Limb (tissue), 2 donors: ENCODE measurements around the gene PON2.

Experiments
- DNase-seq, 2 donors: peaks; one replicate each; pipeline ENCODE4 v3.0.0-alpha.2; 2016; ENCODE audit errors: extremely low spot score in 2 of 2

PON2 gene

DNA sequence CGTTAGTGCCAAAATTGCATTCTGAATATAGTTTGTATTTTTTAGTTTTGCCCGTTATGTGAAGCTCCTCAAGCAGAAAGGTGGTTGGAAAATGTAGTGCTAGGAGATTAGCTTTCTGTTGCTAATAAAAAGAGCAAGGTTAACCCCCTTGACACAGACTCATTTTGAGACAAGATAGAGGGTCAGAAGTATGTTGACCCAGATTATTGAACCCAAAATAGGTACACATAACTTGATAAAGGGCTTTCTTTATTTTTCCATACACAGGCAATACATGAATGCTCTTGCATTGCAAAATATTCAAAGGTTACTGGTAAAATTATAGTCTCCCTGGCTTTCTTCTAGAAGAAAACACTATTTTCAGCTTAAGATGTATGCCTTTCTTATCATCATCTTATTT is 10.0 kb upstream of the PON2 start:
- no peak for DNase-seq

DNA sequence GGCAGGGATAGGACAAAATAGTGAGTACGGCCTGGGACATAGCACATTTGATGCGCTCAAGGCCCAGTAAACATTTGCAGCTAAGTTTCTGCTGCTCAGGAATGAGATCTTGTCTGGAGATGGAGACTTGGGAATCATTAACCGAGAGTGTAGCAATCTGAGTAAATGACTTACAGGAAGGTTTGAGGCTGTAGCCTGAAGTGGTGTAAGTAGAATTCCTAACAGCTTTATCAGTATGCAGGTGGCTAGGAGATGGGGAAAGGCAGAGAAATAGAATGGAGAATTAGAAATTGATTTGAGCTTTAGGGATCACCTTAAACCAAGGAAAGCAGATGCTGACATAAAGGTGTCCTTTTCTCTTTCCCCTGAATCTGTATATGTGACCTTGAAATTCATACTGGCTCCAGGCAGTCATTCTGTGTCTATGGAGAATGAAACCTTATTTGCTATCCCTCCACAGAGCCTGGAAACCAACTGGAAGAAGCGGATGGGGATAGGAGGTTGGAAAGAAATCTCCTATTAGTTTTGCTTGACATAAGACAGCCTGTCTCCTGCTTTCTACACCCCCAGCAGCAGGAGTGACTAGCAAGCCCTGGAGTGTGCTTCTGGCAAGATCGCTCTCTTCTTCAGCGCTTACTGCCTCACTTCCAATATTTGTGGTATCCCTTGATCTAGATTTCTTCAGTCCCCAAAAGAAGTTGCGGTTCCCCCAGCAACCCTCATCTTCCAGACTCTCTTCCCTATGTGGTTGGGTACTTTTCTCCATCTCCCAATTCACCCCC is 6.4 kb upstream of the PON2 start:
- DNase-seq: no peak

DNA sequence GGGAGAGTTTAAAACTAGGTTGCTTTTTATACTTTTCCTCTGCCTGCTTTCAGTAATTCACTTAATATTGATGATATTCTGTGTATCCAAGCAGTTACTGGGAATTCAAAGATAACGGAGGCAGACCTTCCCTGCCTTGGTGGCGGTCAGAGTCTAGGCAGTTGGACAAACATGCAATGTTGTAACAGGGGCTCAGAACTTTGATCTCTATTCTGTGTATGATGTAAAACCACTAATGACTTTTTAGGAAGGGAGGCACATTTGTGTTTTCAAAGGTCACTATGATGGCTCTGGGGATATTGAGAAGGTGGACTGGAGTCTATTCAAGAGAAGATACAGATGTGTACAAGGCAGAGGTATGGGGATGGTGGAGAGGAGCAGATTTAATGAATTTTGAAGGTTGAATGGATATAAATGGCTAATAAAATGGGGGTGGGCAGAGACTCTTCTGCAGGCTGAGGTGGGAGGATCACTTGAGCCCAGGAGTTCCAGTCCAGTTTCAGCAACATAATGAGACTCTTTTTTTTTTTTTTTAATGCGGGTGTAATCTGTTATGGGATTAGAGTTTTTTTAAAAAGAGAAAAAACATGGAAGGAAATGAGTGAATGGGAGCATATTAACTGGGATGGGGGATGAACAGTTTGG is 5.7 kb upstream of the PON2 start:
- no peak for DNase-seq

DNA sequence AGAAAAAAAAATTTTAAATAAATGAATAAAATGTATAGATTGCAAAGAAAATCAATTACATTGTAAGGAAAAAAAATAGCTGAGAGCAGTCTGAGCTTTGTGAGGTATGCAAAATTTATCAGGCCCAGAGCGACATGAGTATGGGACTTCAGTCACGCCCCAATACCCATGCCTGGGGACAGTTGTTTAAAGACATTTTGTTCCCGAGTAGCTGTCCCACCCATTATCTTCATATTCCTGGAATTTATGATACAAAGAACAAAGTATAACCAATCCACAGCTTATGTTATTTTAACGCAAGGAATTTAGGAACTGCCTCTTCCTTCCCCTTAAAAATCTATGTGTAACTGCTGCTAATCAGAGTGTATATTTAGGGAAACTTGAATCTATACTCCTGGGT is 1.6 kb upstream of the PON2 start:
- no peak for DNase-seq

DNA sequence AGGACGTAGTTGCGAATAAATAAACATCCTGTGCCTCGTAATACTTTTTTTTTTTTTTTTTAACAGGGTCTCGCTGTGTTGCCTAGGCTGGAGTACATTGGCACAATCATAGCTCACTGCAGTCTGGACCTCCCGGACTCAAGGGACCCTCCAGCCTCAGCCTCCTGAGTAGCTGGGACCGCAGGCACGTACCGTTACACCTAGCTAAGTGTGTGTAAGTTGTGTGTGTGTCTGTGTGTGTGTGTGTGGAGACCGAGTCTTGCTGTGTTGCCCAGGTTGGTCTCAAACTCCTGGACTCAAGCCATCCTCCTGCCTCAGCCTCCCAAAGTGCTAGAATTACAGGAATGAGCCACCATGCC is 573 bp upstream of the PON2 start:
- no peak for DNase-seq

DNA sequence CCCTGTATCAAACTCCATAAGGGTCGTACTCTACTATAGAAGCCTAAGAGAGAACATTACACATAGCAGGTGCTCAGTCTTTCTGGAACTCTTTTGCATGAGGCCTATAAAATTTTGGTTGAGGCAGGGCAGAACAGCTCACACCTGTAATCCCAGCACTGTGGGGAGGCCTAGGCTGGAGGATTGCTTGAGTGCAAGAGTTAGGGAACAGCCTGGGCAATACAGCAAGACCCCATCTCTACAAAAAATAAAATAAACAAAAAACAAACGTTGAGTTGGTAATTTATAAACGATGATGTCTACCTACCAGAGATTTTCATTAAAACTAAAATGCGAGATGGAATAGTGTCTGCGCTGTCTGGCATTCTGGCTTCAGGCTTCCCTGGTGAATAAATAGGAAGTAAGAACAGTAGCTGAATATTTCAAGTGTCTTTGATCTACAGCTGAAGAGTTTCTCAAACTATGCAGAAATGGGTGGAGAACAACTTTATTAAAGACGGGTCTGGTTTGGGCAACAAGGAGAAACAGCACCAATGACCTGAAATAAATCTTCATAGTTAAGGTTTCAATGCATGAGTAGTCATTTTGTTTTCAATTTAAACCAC is 774 bp downstream of the PON2 start:
- no peak for DNase-seq

DNA sequence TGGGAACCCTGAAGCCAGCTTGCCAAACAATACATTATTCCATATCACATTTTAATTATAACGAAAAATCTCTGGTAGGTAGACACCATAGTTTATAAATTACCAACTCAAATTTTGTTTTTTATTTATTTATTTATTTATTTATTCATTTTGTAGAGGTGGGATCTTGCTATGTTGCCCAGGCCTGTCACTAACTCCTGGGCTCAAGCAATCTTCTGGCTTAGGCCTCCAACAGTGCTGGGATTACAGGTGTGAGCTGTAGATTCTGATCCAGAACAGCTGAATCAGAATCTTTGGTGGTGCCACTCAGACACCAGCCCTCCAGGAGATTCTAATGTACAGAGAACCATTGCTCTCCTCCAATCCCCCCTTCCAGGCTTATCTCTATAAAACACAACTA is 1.7 kb downstream of the PON2 start:
- no peak for DNase-seq

DNA sequence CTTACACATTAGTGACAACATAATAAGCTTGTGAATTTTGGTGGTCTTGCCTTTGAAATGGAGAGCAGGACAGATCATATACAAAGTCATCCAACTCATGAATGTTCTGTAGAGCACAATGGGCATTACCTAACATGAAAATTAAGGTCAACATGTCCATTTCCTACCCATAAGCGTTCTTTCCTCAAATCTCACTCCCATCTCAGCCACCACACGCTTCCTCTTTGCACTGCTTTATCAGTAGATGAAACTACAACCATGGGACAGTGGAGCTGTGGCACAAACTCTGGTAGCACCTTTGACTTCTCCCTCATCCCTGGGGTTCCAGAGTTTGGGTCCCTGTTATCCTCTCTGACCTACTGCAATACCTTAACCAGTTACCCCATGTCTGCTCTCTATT is 2.2 kb downstream of the PON2 start:
- no peak for DNase-seq

DNA sequence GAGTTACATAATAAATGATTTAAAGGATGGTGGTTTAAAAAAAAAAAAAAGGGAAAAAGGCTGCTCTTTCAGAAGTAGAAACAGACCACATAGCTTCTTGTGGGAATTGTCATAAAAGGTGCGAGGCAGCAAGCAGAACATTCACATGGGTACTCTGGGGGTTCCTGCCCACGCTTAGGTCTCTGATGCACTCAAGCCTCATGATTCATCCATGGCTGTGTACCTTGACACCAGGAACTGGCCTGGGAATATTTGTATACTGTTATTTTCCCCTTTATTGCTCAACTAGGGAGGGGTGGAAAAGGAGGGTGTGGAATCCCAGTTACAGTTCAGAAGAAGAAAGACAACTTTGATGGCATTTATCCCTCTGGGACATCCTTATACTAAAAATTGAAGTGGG is 4.0 kb downstream of the PON2 start:
- no peak for DNase-seq

DNA sequence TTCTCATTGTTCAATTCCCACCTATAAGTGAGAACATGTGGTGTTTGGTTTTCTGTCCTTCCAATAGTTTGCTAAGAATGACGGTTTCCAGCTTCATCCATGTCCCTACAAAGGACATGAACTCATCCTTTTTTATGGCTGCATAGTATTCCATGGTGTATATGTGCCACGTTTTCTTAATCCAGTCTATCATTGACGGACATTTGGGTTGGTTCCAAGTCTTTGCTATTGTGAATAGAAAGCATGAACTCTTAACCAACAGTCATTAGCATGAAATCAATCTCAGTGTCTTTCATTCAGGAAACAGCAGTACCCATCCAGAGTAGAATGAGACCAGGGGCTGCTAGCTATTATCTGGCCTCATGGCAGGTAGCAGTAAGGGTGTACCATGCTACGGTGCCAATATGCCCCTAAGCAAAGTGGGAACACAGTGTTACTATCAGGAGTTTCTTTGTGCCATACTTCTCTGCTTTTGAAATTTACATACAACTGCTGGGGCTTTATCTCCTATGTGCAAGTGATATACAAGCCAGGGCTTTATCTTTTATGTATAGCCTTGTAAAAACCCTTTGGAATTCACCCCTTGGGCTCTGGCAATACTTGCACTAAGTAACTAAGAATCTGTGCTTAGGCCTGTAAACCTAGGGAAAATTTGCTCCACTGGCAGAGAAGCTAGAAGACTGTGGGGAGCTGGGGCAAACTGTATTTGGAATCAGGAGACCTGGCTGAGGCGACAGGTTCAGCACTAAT is 5.4 kb downstream of the PON2 start:
- DNase-seq: no peak

DNA sequence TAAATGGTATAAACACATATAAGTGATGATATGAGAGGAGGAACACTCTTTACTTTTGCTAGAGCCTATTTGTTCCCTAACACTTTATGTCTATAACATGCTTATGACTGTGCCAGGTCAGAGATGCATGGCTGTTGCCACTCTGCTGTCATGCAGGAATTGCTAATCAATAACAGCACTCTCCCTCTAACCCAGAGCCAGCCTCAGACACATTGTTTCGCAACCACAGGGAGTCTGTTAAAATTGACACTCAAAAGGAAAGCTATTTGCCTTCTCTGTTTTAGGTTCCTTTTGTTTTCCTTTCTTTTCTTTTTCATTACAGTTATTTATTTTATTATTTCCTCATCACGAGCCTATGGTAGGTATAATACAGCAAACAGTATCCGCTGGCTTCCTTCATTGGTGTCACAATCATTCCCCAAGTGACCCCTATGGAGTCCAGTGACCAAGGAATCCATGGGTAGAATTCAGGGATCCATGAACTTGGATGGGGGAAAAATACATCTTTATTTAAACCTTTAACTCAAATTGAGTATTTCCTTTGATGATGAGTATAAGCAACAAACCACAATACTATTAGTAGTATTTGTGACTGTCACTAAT is 6.8 kb downstream of the PON2 start:
- DNase-seq: no peak

DNA sequence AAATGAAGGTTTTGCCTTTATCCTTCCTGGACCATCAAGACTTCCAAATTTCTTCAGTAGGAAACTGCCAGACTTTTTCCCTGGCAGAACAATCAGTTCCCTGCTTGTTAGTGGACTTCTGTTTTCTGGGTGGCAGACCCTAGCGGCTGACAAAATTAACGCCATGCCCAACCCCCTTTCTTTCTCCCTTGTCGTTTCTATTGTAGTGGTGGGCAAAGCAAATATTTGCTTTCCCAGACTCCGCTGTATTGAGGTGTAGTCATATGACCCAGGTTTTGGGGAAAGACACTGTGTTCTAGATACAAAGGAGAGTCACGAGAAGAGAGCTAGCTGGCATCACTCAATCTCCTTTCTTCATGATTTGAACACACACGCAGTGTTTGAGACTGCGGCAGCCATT is 7.7 kb downstream of the PON2 start:
- DNase-seq: no peak

DNA sequence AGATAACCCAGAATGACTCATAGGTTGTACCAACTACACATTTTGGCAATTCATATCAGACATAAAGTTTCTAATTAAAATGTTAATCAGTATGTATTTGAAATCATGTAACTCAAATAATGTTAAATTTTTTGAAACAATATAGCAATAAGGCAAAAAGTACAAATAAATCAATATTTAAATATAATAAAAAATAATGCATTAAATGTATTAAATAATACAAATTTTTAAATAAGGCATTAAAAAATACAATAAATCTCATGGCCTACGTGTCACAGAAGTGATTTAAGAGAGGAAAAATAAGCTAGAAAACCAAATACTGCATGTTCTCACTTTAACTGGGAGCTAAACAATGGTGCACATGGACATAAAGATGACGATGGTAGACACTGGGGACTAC is 9.1 kb downstream of the PON2 start:
- no peak for DNase-seq

DNA sequence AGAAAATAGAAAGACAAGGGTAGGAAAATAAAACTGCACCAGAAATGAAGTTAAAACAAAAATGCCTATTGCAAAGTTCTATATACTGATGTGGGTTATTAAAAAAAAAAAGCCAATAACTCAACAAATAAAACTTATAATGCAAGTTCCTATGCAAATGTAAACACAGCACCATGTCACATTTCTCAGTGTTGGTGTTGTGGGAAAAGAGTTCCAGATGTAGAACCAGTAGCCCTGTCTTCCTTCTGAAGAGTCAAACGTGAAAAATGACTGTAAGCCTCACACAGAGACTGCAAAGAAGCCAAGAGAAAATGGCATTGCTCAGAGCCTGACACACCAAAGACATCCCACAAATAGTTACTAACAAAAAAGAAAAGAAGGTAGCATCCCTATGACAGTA is 10.1 kb downstream of the PON2 start:
- DNase-seq: no peak

DNA sequence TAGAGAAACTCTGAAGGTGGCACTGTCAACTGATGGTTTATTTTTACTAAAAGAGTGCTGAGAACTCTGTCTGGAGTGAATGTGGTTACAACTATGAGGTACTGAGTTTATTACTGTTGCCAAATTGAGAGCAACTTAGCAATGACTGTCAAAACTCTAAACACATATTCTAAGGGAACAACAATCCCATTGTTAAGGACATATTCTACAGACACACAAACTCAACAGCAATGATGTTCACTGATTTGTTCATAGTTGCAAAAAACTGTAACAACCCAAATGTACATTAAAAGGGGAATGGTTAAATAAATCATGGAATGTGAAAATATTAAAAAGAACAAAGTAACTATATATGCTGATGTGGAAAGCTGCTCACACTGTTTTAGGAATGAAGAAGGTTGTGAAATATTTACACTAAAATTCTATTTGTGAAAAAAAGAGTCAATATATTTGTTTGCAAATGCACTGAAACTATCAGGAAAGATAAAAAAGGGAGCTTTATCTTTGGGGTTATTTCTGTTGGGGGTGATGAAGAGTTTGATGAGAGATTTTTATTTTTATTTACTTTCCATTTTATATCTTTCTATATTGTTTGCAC is 12.9 kb downstream of the PON2 start:
- no peak for DNase-seq

DNA sequence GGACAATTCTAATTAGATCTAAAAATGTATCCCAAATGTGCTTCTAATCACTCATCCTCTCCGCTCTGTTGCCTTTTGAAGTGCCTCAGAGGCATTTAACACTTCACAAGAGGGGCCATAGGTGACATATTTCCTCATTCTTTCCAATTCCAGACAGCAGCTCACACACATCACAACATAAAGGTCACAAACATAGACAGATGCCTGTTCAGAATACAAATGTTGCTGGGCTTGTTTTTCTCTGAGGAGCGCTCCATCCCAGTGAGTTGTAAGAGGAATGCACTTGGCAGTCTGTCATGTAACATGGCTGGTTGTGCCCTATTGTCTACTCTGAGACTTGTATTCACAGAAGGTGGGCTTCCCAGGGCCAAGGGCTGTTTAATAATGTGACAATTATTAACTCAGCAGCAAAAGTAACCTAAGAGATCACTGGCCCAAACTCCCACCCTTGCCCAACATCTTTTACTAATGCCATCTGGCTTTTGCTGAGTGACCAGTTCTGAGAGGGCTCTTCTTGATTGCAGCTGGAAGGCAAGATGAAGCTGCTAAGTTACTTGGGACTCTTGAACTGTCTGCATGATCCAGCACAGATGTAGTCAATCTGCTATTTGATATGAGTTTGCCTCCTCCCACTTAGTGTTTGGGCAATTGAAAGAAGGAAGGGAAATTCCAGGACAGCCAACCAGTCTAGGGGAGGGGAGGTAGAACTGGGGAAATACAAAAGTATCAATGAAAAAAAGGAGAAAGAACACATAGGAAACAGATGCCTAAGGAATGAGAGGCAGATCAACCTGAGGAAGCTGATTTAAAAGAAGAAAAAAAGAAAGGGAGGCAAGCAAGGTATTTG is 13.6 kb downstream of the PON2 start:
- no peak for DNase-seq

DNA sequence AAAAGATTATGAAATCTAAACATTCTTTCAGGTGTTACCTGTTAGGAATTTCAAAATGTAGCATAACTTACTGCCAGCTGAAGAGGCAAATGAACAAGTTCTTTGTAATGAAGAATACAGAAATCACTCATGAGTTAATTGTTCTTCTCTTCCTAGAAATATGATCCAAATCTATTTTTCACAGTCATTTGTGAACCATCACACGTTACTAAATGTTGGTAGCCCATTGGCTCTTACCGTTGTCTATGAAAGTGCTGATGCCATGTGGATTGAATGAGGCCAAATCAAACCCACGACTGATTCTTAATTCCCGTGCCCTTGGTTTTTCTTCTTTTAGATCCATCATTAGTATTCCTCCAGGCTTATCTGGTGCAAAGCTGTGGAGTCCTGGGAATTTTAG is 22.8 kb downstream of the PON2 start:
- no peak for DNase-seq

DNA sequence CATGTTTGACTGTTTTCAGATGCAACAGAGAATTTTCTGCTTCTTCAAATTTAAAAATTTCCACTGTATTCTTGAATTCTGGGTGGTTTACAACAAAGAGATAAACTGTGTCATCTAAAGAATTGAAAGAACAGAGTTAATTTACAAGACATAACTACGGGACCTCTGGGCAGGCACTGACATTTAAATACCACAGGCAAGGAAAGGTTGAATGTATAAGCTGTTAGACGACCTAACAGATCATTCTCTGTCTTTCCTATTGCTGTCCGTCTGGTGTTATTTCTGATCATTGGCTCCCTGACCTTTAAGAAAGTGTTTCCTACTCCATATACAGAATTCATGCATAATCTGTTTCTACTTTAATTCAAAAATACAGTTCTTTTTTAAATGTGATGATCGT is 23.2 kb downstream of the PON2 start:
- no peak for DNase-seq

DNA sequence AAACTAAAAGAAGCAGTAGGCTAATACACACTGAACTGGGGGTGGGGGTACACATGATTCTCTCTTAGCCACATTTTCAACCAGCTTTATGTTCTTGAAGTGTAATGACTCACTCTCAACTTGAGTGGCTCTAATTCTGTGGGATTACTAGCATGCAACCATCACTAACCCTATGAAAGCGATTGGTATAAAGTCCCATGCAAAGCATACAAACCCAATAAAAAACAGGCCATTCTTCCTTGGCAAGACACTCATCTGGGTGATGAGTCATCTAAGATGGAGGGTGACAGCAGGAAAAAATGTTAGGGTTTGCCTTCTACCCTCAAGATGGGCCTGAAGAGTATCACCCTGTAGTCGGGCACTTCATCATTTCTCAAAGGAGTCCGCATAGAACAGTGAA is 23.8 kb downstream of the PON2 start:
- no peak for DNase-seq

DNA sequence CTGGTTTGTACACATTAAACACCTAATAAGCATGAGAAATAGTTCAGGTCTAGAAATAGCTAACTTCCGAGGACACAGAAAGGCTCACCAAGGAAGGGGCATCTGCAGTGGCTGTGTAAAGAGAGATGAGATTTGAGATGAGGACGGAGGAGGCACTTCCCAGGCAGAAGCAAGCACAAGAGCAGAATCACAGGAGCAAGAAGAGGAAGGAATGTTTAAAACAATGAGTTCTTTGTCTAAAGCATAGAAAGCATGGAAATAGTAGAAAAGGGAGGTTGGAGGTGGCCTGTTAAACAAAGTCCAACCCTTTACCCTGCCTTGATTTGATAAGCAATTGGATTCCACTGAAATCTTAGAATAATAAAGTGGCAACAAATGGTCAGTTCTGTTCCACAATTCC is 27.1 kb downstream of the PON2 start:
- DNase-seq: no peak

DNA sequence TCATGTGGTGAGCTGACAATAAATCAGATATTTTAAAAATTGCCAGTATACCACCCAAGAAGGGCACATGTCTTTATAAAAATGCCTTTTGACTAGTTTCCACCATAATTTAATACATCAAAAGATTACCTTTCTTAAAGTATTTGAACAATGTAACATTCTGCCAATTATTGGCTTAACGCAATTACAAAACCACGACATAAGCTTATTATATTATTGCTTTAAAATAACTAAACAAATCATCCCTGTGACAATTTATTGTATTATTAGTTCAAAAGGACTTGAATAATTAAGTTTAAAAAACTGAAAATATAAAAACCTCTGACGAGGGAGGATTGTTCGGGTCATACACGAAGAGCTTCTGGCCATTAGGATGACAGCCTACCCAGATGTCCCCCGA is 29.0 kb downstream of the PON2 start:
- DNase-seq: no peak
